T-cell (primary cell): ENCODE measurements around the gene CRTAP. TPM values are rescaled to one million over a fixed set of nuclear protein-coding genes. Genes with fewer than 3 reads are reported as not detected.
"Not testable (repeated sequence)": the region's sequence is repeated elsewhere in the genome, so short reads cannot be mapped to it uniquely, and the experiment has no call there.

Experiments used
- ATAC-seq, 4 experiments: fragments of 200-7000 bp in 3 of 4; fragments of 150-1000 bp in 1 of 4; cut with Tn5 transposase; replicated peaks in 1 of 4; 1 replicate in 3 of 4; 2 replicates in 1 of 4; pipeline ENCODE4 v1.10.0; 2021; ENCODE audit warnings: moderate library complexity in 3 of 4, mild to moderate bottlenecking in 2 of 4, moderate number of reproducible peaks in 1 of 4
- CTCF ChIA-PET, 2 donors: fragments of 300-600 bp; sonication (Branson Sonifier 250); formaldehyde crosslinking; loops; one replicate each; lab custom pipeline; 2022; ENCODE audit warnings: antibody characterized with exemption in 2 of 2; lab: Charles Lee
- POLR2A ChIA-PET, 2 donors: fragments of 300-600 bp; sonication (Branson Sonifier 250); formaldehyde crosslinking; loops; one replicate each; lab custom pipeline; 2022; ENCODE audit warnings: antibody characterized with exemption in 2 of 2; lab: Charles Lee
- DNase-seq, 35 experiments: peaks; one replicate each; pipeline versions ENCODE4 v3.0.0 to v3.0.0-alpha.2; 2013 to 2023
- H3K27ac ChIP-seq: one replicate; pipeline ENCODE4 v1.5.1; 2013; ENCODE audit warnings: low read length
- H3K27me3 ChIP-seq, 2 experiments: replicated peaks in 1 of 2; 1 replicate in 1 of 2; 2 replicates in 1 of 2; pipeline versions ENCODE4 v1.6.1 to v1.7.0; 2013; ENCODE audit warnings: low read length in 1 of 2, mixed read lengths in 1 of 2; ENCODE audit not compliant: control insufficient read depth in 2 of 2, insufficient read depth in 2 of 2; ENCODE audit errors: extremely low read depth in 1 of 2
- H3K36me3 ChIP-seq, 2 donors: 1 replicate in 1 of 2; 2 replicates in 1 of 2; pipeline versions ENCODE4 v1.6.1 to v1.7.0; 2013; ENCODE audit warnings: low read length in 1 of 2; ENCODE audit not compliant: control insufficient read depth in 2 of 2, insufficient read depth in 1 of 2; ENCODE audit errors: extremely low read depth in 1 of 2
- H3K4me1 ChIP-seq, 2 experiments: 1 replicate in 1 of 2; 2 replicates in 1 of 2; pipeline versions ENCODE4 v1.6.1 to v1.7.0; 2013; ENCODE audit warnings: low read length in 2 of 2, mixed read lengths in 1 of 2; ENCODE audit not compliant: insufficient read depth in 2 of 2, control insufficient read depth in 1 of 2; ENCODE audit errors: extremely low read depth in 1 of 2
- H3K4me3 ChIP-seq, 2 donors: 1 replicate in 1 of 2; 2 replicates in 1 of 2; pipeline versions ENCODE4 v1.5.1 to v1.7.0; 2013; ENCODE audit warnings: mild to moderate bottlenecking in 2 of 2, low read length in 1 of 2, moderate library complexity in 1 of 2; ENCODE audit not compliant: control insufficient read depth in 1 of 2; ENCODE audit errors: extremely low read depth in 1 of 2
- H3K9me3 ChIP-seq: 2 replicates; pipeline ENCODE4 v1.7.0; 2013
- H3K27ac Mint-ChIP-seq, 2 donors: one replicate each; pipeline ENCODE4 v1.8.0; 2020 to 2021; ENCODE audit warnings: mild to moderate bottlenecking in 2 of 2, mixed read lengths in 2 of 2
- H3K27me3 Mint-ChIP-seq, 2 donors: one replicate each; pipeline ENCODE4 v1.8.0; 2021 to 2022; ENCODE audit warnings: mixed read lengths in 2 of 2
- H3K36me3 Mint-ChIP-seq: one replicate; pipeline ENCODE4 v1.8.0; 2021; ENCODE audit warnings: mixed read lengths
- H3K4me1 Mint-ChIP-seq, 3 donors: one replicate each; pipeline ENCODE4 v1.8.0; 2020 to 2022; ENCODE audit warnings: mixed read lengths in 3 of 3, mild to moderate bottlenecking in 1 of 3
- H3K4me3 Mint-ChIP-seq, 3 donors: one replicate each; pipeline ENCODE4 v1.8.0; 2020 to 2022; ENCODE audit warnings: mild to moderate bottlenecking in 3 of 3, mixed read lengths in 3 of 3, moderate library complexity in 3 of 3
- H3K9me3 Mint-ChIP-seq, 3 donors: one replicate each; pipeline ENCODE4 v1.8.0; 2020 to 2022; ENCODE audit warnings: mixed read lengths in 3 of 3
- WGBS: methylation state at CpG from one replicate; pipeline ENCODE4 v1.1.5; 2013; ENCODE audit warnings: missing lambda C conversion rate; ENCODE audit not compliant: insufficient coverage; 5-methylcytosine and 5-hydroxymethylcytosine counted together
- total RNA-seq, 35 experiments: library from RNA in 6 of 35; stranded (reverse) in 6 of 35; fragments of 120-200 nt in 1 of 35; gene quantifications; one replicate each; pipeline versions ENCODE4 v1.2.1 to v1.2.4 and lab custom pipeline; 2013 to 2026

Gene CRTAP
- total RNA-seq, 5 donors from 2014 or later (not counting 1 experiment from before 2014, with no cell fraction given), result 27.8 to 65.7 (median 52.4) TPM

- ChIA-PET CTCF (no interaction called here), POLR2A (interaction anchor here in 1 of 2 donors (0.6 kb wide), 1 partner anchor 1228 kb away, joined by 3 read pairs; no protein-coding TSS in a partner anchor)
- H3K27me3 ChIP-seq, result peaks cover 0 to 3% of the 10 kb centered on the region in 2 experiments
- H3K27me3 Mint-ChIP-seq, result peaks cover 8 to 11% of the 10 kb centered on the region in 2 donors
- H3K27ac Mint-ChIP-seq, result no peak overlapping the region
- no peak overlapping the region for H3K4me3 ChIP-seq
- H3K36me3 ChIP-seq, result no peaks in the 10 kb centered on the region
- H3K9me3 Mint-ChIP-seq, result no peaks in the 10 kb centered on the region
- H3K4me3 Mint-ChIP-seq, result no peak overlapping the region
- H3K36me3 Mint-ChIP-seq, result no peaks in the 10 kb centered on the region
- H3K9me3 ChIP-seq, result no peaks in the 10 kb centered on the region
- no peaks in the 10 kb centered on the region for H3K4me1 Mint-ChIP-seq
- H3K4me1 ChIP-seq, result no peaks in the 10 kb centered on the region
- no peak for ATAC-seq
- no peak overlapping the region for H3K27ac ChIP-seq
- no CpG with 5 or more reads among the region's 3 CpGs for WGBS
- DNase-seq, result no peak
These were observed 10.3 kb upstream of the CRTAP start for GRCh38 chr3:33103480-33103879.

GRCh38 chr3:33104803-33105202 is 9.0 kb upstream of the CRTAP start:
- no peak overlapping the region for H3K4me3 Mint-ChIP-seq
- WGBS, result 92% methylated on average over 2 of the region's 3 CpGs

DNA sequence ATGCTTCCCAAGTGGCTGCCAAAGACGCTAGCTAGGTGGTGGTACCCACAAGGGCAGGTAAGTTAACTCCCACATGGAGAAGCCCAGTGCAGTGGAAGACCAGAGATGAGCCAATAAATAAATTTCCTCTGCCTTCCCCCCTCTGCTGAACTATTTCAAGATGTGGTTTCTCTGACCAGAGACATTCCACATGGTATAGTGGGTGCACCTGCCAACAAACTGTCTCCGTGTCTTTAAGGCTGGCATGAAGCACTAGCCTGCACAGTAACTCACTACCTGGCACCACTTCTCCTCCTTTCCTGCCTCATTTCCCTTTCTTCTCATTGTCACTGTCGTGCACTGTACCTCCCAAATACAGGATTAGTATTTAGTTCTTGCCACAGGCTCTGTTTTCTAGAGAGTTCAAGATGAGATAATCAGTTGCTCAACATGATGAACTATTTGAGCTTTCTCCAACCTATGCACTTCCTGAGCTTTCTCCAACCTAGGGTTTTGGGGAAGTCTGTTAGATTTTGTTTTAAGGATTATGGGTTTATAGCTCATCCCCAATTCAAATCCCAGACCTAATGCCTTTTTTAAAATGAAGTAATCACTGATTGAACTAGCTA is 8.4 kb upstream of the CRTAP start:
- H3K27me3 Mint-ChIP-seq, result peaks cover 8 to 11% of the 10 kb centered on the region in 2 donors
- no peak overlapping the region for H3K4me3 Mint-ChIP-seq
- H3K27me3 ChIP-seq, result peaks cover 0 to 3% of the 10 kb centered on the region in 2 experiments
- no peak overlapping the region for H3K27ac Mint-ChIP-seq
- H3K4me3 ChIP-seq, result no peak overlapping the region
- no peaks in the 10 kb centered on the region for H3K9me3 Mint-ChIP-seq
- ATAC-seq (no peak), DNase-seq (no peak)
- ChIA-PET POLR2A (no interaction called here), CTCF (interaction anchor here in 1 of 2 donors (0.6 kb wide), 3 partner anchors 14 to 179 kb away, joined by 3 to 12 read pairs (median 3); no protein-coding TSS in a partner anchor)
- peaks cover 0 to 5% (median 0%) of the 10 kb centered on the region in 3 donors for H3K4me1 Mint-ChIP-seq
- H3K36me3 ChIP-seq, result no peaks in the 10 kb centered on the region
- H3K27ac ChIP-seq, result no peak overlapping the region
- H3K9me3 ChIP-seq, result no peaks in the 10 kb centered on the region
- 60% methylated on average over 1 of the region's 3 CpGs for WGBS
- no peaks in the 10 kb centered on the region for H3K36me3 Mint-ChIP-seq
- no peaks in the 10 kb centered on the region for H3K4me1 ChIP-seq

More at GRCh38 chr3:33104803-33105202, 9.0 kb upstream of the CRTAP start:
- ChIA-PET CTCF (interaction anchor here (0.6 to 1.1 kb wide), 6 partner anchors 14 to 500 kb away, joined by 3 to 12 read pairs (median 4); no protein-coding TSS in a partner anchor), POLR2A (no interaction called here)
- Histone ChIP-seq H3K4me3 (no peak overlapping the region), H3K4me1 (no peaks in the 10 kb centered on the region), H3K36me3 (no peaks in the 10 kb centered on the region), H3K9me3 (no peaks in the 10 kb centered on the region), H3K27ac (no peak overlapping the region), H3K27me3 (peaks cover 0 to 3% of the 10 kb centered on the region in 2 experiments)
- Mint-ChIP-seq H3K9me3 (no peaks in the 10 kb centered on the region), H3K4me1 (peaks cover 0 to 3% (median 0%) of the 10 kb centered on the region in 3 donors), H3K36me3 (no peaks in the 10 kb centered on the region), H3K27ac (no peak overlapping the region), H3K27me3 (peaks cover 8 to 11% of the 10 kb centered on the region in 2 donors)
- DNase-seq (no peak), ATAC-seq (no peak)

- H3K9me3 Mint-ChIP-seq, POLR2A ChIA-PET, H3K27ac Mint-ChIP-seq, DNase-seq, CTCF ChIA-PET, H3K9me3 ChIP-seq, H3K27ac ChIP-seq, ATAC-seq, H3K36me3 Mint-ChIP-seq, H3K4me1 ChIP-seq, H3K36me3 ChIP-seq, H3K27me3 ChIP-seq, H3K4me3 ChIP-seq, H3K4me3 Mint-ChIP-seq, H3K4me1 Mint-ChIP-seq: not testable (repeated sequence)
- WGBS, result no CpG with 5 or more reads among the region's 2 CpGs
- peaks cover 8 to 11% of the 10 kb centered on the region in 2 donors for H3K27me3 Mint-ChIP-seq
These were observed 7.0 kb upstream of the CRTAP start for GRCh38 chr3:33106854-33107253.

- Mint-ChIP-seq H3K4me1 (peaks cover 25 to 42% (median 39%) of the 10 kb centered on the region in 3 donors), H3K4me3 (peak overlapping the region in 1 of 3 donors; percentile 37), H3K36me3 (no peaks in the 10 kb centered on the region), H3K27ac (no peak overlapping the region), H3K9me3 (no peaks in the 10 kb centered on the region), H3K27me3 (no peaks in the 10 kb centered on the region)
- ATAC-seq (no peak), DNase-seq (no peak)
- Histone ChIP-seq H3K27ac (no peak overlapping the region), H3K36me3 (no peaks in the 10 kb centered on the region), H3K4me3 (no peak overlapping the region), H3K9me3 (no peaks in the 10 kb centered on the region), H3K27me3 (no peaks in the 10 kb centered on the region), H3K4me1 (peaks cover 5 to 18% of the 10 kb centered on the region in 2 experiments)
- CTCF ChIA-PET, result no interaction called here
- POLR2A ChIA-PET, result interaction anchor here in 1 of 2 donors (0.6 kb wide), 1 partner anchor 1213 kb away, joined by 3 read pairs; no protein-coding TSS in a partner anchor
- WGBS, result no CpG with 5 or more reads among the region's 8 CpGs
These were observed 2.2 kb upstream of the CRTAP start for GRCh38 chr3:33111581-33111980.

DNA sequence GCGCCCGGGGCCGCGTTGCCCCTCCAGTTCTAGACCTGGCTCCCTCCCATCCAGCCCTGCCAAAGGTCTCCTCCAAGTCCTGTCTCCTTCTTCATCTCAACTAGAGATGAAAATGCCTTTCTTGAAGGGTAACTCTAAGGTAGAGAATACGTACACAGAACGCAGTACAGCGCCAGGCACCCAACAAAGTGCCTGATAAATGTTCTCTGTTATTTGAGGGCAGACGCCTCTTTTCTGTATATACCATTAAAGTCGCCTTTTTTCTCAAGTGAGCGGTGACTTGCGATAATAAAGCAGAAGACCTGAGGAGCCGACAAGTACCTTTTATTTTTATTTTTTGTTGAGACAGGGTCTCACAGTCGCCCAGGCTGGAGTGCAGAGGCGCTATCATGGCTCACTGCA is 809 bp downstream of the CRTAP start:
- H3K27ac Mint-ChIP-seq, result peak overlapping the region; percentile 85 to 91
- peaks cover 39 to 58% (median 53%) of the 10 kb centered on the region in 3 donors for H3K4me1 Mint-ChIP-seq
- H3K4me3 ChIP-seq, result peak overlapping the region; percentile 70 to 80
- no peaks in the 10 kb centered on the region for H3K9me3 Mint-ChIP-seq
- H3K27ac ChIP-seq, result peak overlapping the region; percentile 41
- peaks cover 5 to 18% of the 10 kb centered on the region in 2 experiments for H3K4me1 ChIP-seq
- peak overlapping the region; percentile 81 to 87 (median 83) for H3K4me3 Mint-ChIP-seq
- no peaks in the 10 kb centered on the region for H3K36me3 ChIP-seq
- DNase-seq (no peak), ATAC-seq (no peak)
- no peaks in the 10 kb centered on the region for H3K36me3 Mint-ChIP-seq
- H3K27me3 Mint-ChIP-seq, result no peaks in the 10 kb centered on the region
- ChIA-PET CTCF (interaction anchor here in 1 of 2 donors (0.7 to 3.1 kb wide), 2 partner anchors 17 to 167 kb away, joined by 3 to 12 read pairs; no protein-coding TSS in a partner anchor), POLR2A (no interaction called here)
- WGBS, result 90% methylated on average over 4 of the region's 14 CpGs
- no peaks in the 10 kb centered on the region for H3K9me3 ChIP-seq
- no peaks in the 10 kb centered on the region for H3K27me3 ChIP-seq
